Transverse colon (tissue), 4 donors: ENCODE results near the gene FNDC4. TPM values are rescaled to one million over a fixed set of nuclear protein-coding genes. Genes with fewer than 3 reads are reported as not detected.

Experiments used
- DNase-seq: peaks from one replicate; pipeline ENCODE4 v3.0.0-alpha.2; 2019
- H3K27ac ChIP-seq, 4 donors: fragments of 200-600 bp; sonication (generic); 2 replicates each; pipeline ENCODE4 v1.5.1; 2016 to 2018; ENCODE audit warnings: inconsistent platforms in 4 of 4
- H3K27me3 ChIP-seq: fragments of 200-600 bp; sonication (generic); 2 replicates; pipeline ENCODE4 v1.5.1; 2017; ENCODE audit warnings: inconsistent platforms
- H3K36me3 ChIP-seq, 4 donors: fragments of 200-600 bp; sonication (generic); 2 replicates each; pipeline ENCODE4 v1.5.1; 2017 to 2019; ENCODE audit warnings: inconsistent platforms in 4 of 4
- H3K4me1 ChIP-seq, 4 donors: fragments of 200-600 bp; sonication (generic); 2 replicates each; pipeline ENCODE4 v1.5.1; 2017 to 2020; ENCODE audit warnings: inconsistent platforms in 4 of 4
- H3K4me3 ChIP-seq, 4 donors: fragments of 200-600 bp; sonication (generic); 1 replicate in 1 of 4; 2 replicates in 3 of 4; pipeline versions ENCODE4 v1.5.1 to v1.6.1; 2017 to 2019; ENCODE audit warnings: inconsistent platforms in 4 of 4
- H3K9me3 ChIP-seq, 2 donors: fragments of 200-600 bp; sonication (generic); 2 replicates each; pipeline ENCODE4 v1.5.1; 2017 to 2019; ENCODE audit warnings: inconsistent platforms in 2 of 2
- CTCF ChIP-seq, 5 experiments: fragments of 200-600 bp in 3 of 5; fragments of 450-650 bp in 2 of 5; sonication (generic) in 3 of 5; IDR thresholded peaks; 1 replicate in 2 of 5; 2 replicates in 3 of 5; pipeline ENCODE4 v1.5.1; 2016 to 2017; ENCODE audit warnings: antibody characterized with exemption in 5 of 5, inconsistent platforms in 3 of 5, mild to moderate bottlenecking in 2 of 5, moderate library complexity in 1 of 5
- EP300 ChIP-seq: sonication (generic); formaldehyde crosslinking; IDR thresholded peaks from one replicate; pipeline ENCODE4 v1.6.1; 2017; ENCODE audit warnings: antibody characterized with exemption, low read depth
- POLR2A ChIP-seq: fragments of 450-650 bp; IDR thresholded peaks from one replicate; pipeline ENCODE4 v1.6.1; 2016; ENCODE audit warnings: antibody characterized with exemption, mild to moderate bottlenecking, moderate library complexity
- POLR2AphosphoS5 ChIP-seq, 3 donors: sonication (generic); formaldehyde crosslinking; IDR thresholded peaks; one replicate each; pipeline ENCODE4 v1.6.1; 2016; ENCODE audit warnings: antibody characterized with exemption in 3 of 3
- WGBS, 2 donors: methylation state at CpG; one replicate each; pipeline ENCODE4 v1.1.5; 2018; ENCODE audit warnings: low coverage in 1 of 2; 5-methylcytosine and 5-hydroxymethylcytosine counted together
- in situ Hi-C, 4 donors: fragments of 200-750 bp; cut with MboI; loops; one replicate each; pipeline versions ENCODE4 v1.15.0 to v1.15.1; 2017; ENCODE audit warnings: low sequenced_read_pairs in 3 of 4, low pct_ligation_motif_present in 1 of 4, low pct_unique_long_range_greater_than_20kb in 1 of 4
- intact Hi-C: fragments of 100-400 bp; cut with DNase I; formaldehyde crosslinking; loops from one replicate; pipeline ENCODE4 v1.15.1; 2023; ENCODE audit warnings: low total_unique reads
- total RNA-seq, 4 donors: library from RNA; depleted of rRNA; stranded (reverse); fragments of >200 nt; gene quantifications; one replicate each; pipeline ENCODE4 v1.1.0, GENCODE V29; 2016

The FNDC4 gene
- total RNA-seq, 4 donors from 2014 or later, result 0.80 to 8.2 (median 2.5) TPM

GRCh38 chr2:27496357-27497287, 1.6 kb upstream of the FNDC4 start, which contains the start of gene GCKR:
GCKR (plus strand) TSS chr2:27496839; CDS start chr2:27496905, 66 bp downstream.
- H3K4me1 ChIP-seq, result peaks cover 0 to 9% (median 4%) of the 10 kb centered on the region in 4 donors
- H3K4me3 ChIP-seq, result no peak within 1 kb of the TSS
- H3K27me3 ChIP-seq, result peaks cover 30% of the 10 kb centered on the region
- no peak for DNase-seq
- H3K27ac ChIP-seq, result no peak within 1 kb of the TSS
- no peaks in the 10 kb centered on the region for H3K9me3 ChIP-seq
- WGBS, 2 donors, result 51 to 58% methylated on average over 5 to 11 of the region's 12 CpGs
- in situ Hi-C loops (no loop called here), intact Hi-C loops (no loop called here)
- TF ChIP-seq POLR2A, result no peak
- TF ChIP-seq EP300, result no peak
- TF ChIP-seq CTCF (IDR thresholded peaks at IDR 0.05), result no peak
- no peak for TF ChIP-seq POLR2AphosphoS5 (IDR thresholded peaks at IDR 0.05)
- no peaks in the 10 kb centered on the region for H3K36me3 ChIP-seq

GRCh38 chr2:27495840-27496356, 898 bp upstream of the FNDC4 start:
- no peaks in the 10 kb centered on the region for H3K9me3 ChIP-seq
- intact Hi-C loops (no loop called here), in situ Hi-C loops (no loop called here)
- no peak overlapping the region for H3K4me3 ChIP-seq
- H3K27me3 ChIP-seq, result peaks cover 30% of the 10 kb centered on the region
- no peaks in the 10 kb centered on the region for H3K36me3 ChIP-seq
- TF ChIP-seq EP300 (no peak), CTCF (IDR thresholded peaks at IDR 0.05) (no peak), POLR2A (no peak), POLR2AphosphoS5 (IDR thresholded peaks at IDR 0.05) (no peak)
- 50 to 64% methylated on average over 3 to 4 of the region's 4 CpGs for WGBS, 2 donors
- H3K4me1 ChIP-seq, result peaks cover 0 to 9% (median 4%) of the 10 kb centered on the region in 4 donors
- no peak overlapping the region for H3K27ac ChIP-seq
- no peak for DNase-seq

DNA sequence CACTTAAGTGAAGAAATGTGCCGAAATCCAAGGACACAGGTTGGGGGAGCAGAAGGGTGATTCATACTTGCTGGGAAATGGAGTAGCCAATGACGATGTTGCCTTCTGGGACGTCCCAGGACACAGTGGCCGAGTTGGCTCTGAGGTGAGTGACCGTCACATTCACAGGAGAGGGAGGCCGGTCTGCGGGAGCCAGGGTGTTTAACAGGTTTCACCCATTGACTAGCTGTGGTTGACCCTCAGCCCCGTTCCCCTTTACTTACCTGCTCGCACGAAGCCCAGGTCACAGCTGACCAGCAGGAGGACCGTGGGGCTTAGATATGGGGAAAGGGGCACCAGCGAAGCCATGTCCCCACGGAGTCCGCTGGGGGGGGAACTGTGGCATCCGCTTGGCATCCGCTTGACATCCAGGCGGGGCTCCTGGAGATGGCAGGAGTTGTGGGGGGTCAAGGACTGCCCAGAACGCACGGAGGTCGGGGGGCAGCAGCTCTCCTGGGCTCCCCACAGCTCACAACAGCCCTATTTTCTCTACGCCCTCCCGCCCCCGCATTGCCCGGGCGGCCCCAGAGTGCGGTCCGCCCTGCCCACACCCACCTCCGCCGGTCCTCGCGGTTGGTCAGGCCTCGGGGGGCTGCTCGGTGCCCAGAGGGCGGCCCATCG, 586 bp downstream of the FNDC4 start:
- Histone ChIP-seq H3K4me3 (peak overlapping the region; percentile 47 to 67 (median 55)), H3K27me3 (peaks cover 30% of the 10 kb centered on the region), H3K27ac (peak overlapping the region; percentile 6 to 60 (median 42)), H3K9me3 (no peaks in the 10 kb centered on the region), H3K36me3 (no peaks in the 10 kb centered on the region), H3K4me1 (peaks cover 0 to 13% (median 7%) of the 10 kb centered on the region in 4 donors)
- 39% methylated on average over 32 of the region's 35 CpGs; no CpG with 5 or more reads in 1 of the 2 donors for WGBS, 2 donors
- in situ Hi-C loops (no loop called here), intact Hi-C loops (no loop called here)
- DNase-seq, result peak; percentile 32
- TF ChIP-seq POLR2AphosphoS5 (IDR thresholded peaks at IDR 0.05), result peak in 2 of 3 donors; percentile 43 to 50
- TF ChIP-seq CTCF (IDR thresholded peaks at IDR 0.05), result no peak

- 89% methylated on average over 12 of the region's 13 CpGs; no CpG with 5 or more reads in 1 of the 2 donors for WGBS, 2 donors
- Histone ChIP-seq H3K27me3 (peaks cover 30% of the 10 kb centered on the region), H3K4me3 (no peak overlapping the region), H3K36me3 (no peaks in the 10 kb centered on the region), H3K27ac (no peak overlapping the region), H3K4me1 (peaks cover 3 to 18% (median 11%) of the 10 kb centered on the region in 4 donors), H3K9me3 (no peaks in the 10 kb centered on the region)
- intact Hi-C loops, result no loop called here
- no peak for DNase-seq
- no peak for TF ChIP-seq POLR2A
- no peak for TF ChIP-seq POLR2AphosphoS5 (IDR thresholded peaks at IDR 0.05)
- no peak for TF ChIP-seq CTCF (IDR thresholded peaks at IDR 0.05)
- TF ChIP-seq EP300, result no peak
- in situ Hi-C loops, result no loop called here
These were observed 1.1 kb downstream of the FNDC4 start for GRCh38 chr2:27493948-27494283.
